Measurements from ENCODE around the gene IL17REL.

The IL17REL gene

DNA sequence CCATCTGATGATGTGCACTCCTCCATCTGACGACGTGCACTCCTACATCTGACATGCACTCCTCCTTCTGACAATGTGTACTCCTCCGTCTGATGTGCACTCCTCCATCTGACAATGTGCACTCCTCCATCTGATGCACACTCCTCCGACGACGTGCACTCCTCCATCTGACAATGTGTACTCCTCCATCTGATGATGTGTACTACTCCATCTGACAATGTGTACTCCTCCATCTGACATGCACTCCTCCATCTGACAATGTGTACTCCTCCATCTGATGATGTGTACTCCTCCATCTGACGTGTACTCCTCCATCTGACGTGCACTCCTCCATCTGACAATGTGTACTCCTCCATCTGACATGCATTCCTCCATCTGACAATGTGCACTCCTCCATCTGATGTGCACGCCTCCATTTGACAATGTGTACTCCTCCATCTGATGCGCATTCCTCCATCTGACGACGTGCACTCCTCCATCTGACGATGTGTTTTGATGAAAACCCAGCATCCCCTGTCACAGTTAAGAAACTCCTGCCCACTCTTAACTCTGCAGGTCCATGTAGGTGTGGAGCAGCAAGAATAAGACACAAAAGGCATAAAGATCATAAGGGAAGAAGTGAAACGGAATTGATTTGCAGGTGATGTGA is 9.7 kb upstream of the IL17REL start:
- DNase-seq (ENCODE audit: low read depth): no peak

DNA sequence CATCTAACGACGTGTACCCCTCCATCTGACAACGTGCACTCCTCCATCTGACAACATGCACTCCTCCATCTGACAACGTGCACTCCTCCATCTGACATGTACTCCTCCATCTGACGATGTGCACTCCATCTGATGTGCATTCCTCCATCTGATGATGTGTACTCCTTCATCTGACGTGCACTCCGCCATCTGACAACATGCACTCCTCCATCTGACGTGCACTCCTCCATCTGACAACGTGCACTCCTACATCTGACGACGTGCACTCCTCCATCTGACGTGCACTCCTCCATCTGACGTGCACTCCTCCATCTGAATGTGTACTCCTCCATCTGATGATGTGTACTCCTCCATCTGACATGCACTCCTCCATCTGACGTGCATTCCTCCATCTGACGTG is 8.0 kb upstream of the IL17REL start:
- no peak for DNase-seq (ENCODE audit: low read depth)

DNA sequence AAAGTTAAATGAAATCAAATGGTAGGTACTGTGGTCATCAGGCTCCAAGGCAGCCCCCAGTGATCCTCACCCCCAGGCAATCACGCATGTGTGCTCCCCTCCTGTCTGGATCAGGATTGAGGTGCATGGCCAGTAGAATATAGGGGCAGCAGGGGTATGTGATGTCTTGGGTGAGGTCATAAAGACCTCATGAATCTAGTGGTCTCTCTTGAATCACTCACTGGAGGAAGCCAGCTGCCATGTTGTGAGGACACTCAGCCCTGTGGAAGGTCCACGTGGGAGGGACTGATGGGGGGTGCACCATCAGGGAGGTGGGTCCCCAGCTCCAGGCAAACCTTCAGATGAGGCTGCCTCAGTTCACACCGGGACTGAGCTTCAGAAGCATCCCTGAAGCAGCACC is 6.8 kb upstream of the IL17REL start:
- DNase-seq (ENCODE audit: low read depth): no peak

DNA sequence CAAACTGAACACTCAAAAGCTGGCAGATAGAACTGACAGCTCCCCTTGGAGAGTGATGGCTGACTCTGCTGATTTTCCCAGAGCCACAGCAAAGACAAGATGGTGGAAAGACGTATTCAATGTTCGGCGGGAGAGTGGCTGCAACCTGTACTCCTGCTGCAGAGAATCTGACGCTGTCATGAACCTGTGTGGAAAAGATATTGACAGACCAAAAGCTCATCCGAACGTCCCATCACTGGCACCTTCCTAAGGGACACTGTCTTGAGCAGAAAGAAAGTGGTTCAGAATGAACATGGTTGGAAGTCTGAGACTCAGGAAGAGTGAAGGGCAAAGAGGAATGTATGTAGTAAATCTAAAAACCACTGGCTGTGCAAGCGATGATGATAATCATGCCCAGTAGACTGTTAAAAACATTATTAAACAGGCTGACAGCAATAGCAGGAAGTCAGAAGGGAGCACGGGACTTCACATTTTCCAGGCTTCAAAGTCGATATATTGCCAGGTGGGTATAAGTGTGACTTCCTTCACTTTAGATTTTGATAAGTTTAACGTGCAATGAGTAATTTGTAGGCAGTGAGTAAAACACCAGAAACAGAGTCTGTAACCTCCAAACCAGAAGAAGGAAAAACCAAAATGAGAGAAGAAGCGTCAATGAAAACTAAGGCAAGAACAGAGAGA is 6.2 kb upstream of the IL17REL start:
- no peak for DNase-seq (ENCODE audit: low read depth)

DNA sequence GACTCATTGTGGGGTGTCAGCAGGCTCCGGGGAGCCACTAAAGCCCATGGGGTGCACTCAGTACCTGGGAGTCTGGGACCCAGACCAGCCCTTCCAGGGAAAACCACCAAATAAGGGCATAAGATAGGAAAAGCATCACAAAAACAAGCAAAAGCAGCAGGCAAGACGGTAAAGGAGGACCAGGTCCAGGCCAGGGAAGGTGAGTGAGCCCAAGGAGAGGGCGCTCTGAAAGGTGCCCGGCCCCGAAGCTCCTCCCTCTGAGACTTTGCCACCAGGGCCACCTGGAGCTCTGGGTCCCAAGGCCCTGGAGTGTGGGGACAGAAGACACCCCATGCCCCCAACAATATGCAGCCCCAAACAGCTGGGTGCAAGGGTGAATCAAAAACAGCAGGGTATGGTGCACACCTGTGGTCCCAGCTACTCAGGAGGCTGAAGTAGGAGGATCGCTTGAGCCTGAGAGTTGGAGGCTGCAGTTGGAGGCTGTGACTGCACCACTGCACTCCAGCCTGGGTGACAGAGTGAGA is 5.2 kb upstream of the IL17REL start:
- no peak for DNase-seq (ENCODE audit: low read depth)

DNA sequence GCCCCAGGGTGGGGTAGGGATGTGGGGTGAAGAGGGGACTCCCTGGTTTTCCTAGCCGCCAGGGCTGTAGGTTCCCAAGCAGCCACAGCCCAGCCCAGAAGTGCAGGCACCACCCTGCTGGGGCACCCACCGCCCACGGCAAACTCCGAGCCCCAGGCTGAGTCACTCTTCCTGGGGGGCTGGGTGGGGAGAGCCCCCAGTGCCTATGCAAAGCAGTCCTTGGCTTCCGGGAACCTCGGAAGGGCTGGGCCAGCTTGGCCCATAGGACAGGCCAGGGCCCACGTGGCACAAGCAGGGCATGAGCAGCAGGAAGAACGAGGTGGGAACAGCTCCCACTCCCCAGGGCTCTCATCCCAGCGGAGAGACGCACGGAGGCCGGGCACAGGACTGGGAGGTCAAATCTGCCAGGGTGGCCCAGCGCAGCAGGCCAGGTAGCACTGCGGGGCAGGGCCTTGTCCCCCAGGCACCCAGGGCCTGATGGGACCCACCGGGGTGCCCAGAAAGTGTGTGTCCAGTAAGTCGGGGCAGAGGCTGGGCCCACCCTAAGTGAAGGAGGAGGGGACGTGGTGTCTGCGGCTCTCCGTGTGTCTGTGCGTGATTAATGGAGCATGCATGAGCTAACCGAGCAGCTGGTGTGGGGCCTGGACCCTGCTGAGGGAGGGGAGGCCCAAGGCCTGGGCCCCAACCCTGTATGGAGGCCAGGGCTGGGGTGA is 4.6 kb upstream of the IL17REL start:
- DNase-seq (ENCODE audit: low read depth): no peak

DNA sequence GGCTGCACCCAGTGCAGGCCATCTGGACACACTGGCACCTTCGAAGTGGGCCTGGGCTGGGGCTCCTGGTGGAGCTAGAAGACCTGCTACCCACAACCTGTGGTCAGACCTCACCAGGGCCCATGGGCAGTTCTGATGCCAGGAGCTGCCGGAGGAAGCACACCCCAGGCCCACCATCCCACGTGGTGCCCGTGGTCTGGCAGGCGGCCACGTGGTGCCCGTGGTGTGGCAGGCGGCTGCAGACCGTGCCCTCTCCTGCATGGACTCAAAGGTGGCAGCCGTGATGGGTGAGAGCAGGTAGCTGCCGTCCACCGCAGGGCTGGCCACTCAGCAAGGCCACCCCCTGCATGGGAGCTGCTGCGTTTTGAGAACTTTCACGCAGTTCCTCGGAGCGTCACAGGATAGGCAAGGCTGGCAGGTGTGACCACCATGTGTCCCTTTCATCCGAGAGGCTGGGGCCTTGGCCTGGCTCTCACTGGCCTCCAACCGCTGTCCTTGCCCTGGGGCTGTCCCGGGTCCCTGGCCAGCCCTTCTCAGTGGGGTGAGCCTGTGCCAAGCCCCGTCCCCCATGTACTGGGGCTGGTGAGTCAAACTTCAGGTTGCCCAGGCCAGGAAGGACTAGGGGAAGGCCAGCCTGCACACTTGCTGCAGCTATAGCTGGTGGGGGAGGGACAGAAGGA is 3.9 kb upstream of the IL17REL start:
- no peak for DNase-seq (ENCODE audit: low read depth)

DNA sequence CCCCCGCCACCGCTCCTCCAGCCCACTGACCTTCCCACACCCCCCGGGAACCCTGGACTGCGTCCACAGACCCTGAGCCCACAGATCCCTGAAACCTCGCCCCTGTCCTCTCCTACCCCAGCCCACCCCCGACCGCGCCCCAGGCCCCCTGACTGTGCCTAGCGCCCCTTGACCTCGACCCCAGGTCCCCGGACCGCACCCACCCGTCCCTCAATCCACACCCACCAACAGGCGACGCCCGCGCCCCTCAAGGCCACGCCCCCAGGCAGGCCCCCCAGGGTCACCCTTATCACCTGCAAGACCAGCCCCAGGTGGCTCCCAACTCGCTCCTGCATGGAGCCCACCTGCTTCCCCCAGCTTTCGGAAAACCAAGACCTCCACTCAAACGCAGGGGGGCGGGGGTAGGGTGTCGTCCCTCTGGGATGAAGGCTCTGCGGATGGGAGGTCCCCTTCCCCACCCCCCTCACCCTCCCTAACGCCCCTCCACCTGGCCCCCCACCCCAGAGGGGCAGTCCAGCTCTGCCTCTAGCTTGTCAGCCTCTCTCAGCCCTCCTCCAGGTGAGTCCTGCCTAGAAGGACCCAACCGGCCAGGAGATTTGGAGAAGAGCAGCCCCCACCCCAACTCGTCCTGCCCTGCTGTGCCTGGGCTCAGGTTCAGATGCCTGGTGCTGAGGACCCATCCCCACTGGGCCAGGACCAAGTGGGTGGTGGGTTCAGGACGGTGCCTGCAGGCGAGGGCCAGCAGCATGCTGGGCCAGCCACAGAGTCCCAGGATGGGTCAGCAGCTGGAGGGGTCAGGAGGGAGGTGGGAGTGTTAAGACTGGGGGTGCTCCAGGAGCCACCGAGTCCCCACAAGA is 3.1 kb upstream of the IL17REL start:
- DNase-seq (ENCODE audit: low read depth): no peak

DNA sequence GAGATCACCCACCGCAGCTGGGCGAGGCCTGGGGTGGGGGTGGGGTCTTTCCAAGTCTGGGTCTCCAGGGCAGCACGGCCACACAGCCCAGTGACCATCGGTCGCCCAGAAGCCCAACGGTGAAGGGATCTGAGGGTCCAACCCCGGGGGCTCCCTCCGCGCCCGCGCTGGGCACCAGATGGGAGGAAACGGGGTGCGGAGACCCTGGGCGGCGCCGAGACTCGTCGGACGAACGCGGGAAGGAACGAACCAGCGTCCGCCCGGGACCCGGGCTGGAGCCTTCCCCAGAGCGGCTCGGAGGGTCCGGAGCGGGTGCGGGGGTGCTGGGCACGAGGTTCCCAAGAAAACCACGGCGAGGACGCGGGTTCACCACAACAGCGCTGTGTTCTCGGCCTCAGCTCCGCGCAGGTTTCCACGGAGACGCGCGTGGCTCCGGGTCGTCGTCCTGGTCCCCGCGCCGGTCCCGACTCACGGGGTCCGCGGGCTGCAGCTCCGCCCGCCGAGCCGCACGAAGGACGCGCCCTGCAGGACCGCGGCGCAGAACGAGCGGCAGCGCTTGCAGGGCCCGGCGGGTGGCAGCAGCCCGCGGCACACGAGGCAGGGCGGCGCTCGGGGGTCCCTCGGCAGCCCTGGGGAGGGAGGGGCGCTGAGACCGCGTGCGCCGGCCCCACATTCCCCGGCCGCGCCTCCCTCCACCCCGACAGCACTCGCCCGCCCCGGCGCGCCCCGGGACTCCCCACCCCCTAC is 2.3 kb upstream of the IL17REL start:
- DNase-seq (ENCODE audit: low read depth): no peak

DNA sequence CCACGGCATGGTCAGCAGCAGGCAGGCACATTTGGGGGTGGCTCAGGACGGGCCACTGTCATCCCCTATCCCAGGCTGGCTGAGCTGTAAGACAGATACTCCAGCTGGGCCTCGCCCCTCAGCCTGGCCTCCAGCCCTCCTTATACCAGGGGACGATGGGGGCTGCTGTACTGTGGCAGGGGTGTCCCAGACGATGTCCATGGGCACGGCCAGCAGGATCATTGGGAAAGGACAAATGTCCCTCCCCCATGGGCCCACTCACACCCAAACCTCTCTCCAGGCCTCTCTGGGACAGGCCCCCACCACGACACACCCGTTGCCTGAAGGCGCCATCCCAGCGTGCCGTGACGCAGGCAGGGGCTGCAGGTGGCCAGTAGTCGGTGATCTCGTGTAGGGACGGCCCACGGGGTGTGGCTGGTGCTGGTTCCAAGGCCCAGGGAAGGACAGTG is 1.5 kb upstream of the IL17REL start:
- DNase-seq (ENCODE audit: low read depth): no peak

DNA sequence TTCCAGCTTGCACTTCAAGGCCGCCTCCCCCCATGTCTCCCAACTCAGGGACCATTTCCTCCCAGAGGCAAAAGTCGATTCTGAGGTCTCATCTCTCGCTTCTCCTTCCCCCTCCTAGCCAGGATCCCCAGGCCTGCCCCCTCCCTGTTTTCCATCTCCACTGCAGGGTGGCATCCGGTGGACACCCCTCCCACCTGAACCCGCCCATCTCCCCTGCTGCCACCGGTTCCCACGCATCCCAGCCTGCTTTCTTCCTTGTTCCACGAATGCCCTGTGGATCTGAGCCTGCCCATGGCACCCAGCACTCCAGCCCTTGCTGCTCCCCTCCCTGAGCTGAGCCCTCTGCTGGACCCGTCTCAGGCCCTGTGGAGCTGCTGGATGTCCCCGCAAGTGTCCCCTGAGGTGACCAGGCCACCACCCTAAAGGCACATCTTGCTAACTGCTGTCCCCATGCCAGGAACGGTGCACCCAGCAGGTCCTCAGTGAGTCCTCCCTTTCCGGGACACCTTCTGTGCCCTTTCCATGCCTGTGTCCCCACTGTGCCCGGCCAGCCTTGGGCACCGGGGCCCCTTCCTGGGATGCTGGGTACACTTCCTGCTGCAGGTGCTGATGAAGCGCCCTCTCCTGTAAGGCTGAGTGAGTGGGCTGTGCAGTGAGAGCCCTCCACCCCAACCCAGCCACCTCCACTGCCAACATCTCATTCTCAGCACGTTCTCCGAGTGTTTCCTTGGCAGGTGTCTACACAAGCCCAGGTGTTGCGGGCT is 936 bp downstream of the IL17REL start:
- DNase-seq (ENCODE audit: low read depth): no peak

DNA sequence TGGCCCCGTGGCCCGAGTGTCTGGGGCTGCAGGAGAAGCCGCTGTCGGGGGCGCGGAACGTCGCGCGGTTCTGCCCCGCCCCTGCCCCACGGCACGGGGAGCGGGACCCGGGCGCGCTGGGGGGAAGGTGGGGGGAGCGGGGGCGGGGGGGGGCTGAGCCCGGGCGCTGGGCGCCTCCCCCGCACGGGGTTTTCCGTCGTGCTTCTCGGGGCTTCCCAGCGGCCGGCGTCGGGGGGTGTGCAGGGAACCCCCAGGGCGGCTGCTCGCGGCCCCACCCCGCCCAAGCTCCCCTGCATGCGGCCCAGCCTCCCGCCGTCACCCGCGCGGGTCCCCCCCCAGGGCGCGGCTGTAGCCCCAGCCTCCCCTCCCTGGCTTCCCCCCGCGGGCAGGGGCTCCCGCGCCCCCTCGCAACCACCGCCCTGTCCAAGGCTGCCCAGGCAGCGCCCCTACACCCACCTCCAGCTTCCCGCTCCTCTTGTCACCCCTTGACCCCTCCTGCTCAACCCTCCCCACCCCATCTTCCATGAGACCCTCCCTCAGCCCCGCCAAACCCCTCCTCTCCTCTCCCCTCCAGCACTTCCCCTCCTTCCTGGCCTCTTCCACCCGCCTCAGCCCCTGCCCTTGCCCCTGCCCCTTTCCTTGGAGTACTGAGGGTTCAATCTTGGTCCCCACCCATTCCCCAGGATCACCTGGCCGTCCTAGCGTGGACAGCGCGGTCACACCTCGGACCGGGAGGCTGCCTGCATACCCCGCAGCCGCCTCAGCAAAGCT is 1.7 kb downstream of the IL17REL start:
- DNase-seq (ENCODE audit: low read depth): no peak

DNA sequence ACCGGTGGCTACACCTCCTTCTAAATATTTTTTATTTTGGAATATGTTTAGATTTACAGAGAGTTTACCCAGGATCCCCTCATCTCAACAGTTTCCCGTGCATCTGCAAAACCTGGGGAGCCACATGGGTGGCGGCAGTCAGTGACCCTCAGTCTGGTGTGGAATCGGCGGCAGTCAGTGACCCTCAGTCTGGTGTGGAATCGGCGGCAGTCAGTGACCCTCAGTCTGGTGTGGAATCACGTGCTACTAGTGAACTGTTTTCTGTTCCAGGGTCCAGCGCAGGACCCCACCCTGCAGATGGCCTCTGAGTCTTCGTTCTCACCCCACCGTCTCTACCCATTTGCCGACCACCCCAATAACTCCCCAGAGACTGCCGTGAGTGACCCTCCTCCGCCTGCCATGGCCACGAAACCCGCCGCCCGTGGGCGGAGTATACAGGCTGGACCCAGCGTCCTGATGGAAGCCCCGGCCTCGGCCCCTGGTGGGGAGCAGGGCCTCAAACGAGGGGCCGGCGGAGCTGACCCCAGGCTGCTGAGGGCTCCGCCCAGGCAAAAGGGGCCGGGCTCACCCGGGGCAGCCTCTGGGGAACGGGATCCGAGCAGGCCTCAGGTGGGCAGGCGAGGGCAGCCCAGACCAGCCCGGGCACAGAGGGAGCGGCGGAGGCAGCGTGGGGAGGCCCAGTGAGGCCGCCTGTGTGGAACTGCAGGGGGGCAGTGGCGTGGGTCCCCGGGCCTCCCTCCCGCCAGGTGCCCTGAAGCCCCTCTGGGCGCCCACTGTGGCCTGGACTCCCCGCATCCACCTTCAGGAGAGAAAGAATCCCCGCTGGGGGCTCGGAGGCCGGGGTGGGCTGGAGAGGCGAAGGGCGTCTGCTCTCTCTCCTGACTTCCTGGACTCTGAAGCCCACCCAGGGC is 2.5 kb downstream of the IL17REL start:
- no peak for DNase-seq (ENCODE audit: low read depth)

DNA sequence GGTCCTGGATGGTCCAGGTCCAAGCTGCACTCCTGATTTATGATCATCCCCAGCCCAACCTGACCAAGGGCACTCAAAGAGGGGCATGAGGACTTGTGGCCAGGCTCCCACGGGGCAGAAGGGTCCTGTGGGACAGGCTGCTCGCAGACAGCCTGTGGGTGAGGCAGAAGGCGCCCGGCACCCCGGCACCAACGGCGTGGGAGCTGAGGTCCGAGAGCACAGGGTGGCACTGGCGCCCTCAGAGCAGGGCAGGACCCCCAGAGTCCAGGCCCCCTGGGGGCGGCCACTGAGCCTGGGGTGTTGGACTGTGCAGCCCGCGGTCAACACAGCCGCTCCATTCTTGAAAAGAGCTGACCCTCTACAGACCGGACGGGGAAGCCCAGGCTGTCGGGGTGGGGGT is 3.3 kb downstream of the IL17REL start:
- DNase-seq (ENCODE audit: low read depth): no peak

DNA sequence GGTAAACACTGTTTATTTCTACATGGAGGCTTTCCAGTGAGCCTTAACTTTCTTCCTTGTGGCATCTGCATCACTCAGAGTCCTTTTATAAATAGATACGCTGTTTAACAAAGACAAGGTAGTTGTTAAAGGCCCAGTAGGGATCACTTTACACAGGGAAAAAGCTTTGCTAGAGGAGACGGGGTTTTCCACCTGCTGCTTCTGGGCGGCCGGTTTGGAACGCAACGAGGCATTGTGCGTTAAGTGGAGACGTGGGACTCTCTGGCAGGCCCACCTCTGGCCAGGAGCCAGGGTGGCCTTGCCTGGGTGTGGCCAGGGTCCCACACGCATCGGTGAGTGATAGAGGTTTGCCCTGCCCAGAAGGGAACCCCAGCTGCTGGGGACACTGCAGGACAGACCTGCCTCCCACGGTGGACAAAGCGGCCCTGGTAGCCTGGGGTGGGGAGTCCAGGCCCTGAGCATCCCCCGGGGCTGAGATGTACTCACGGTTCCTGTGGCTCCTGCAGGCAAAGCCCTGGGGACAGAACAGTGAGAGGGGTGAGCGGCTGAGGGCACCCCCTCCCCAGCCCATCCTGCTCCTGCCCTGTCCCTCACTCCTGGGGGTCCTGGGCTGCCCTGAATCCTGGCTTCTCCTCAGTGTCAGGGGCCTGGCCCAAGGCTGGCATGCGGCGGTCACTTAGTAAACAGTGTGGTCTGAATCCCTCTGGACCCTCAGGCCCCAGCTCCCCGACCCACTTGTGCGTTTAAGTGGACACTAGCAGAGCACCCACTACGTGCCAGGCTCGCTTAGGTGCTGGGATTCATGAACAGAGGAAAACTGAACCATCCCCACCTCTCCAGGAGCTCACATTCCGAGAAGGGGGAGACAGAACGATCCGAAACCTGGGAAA is 4.2 kb downstream of the IL17REL start:
- DNase-seq (ENCODE audit: low read depth): no peak

DNA sequence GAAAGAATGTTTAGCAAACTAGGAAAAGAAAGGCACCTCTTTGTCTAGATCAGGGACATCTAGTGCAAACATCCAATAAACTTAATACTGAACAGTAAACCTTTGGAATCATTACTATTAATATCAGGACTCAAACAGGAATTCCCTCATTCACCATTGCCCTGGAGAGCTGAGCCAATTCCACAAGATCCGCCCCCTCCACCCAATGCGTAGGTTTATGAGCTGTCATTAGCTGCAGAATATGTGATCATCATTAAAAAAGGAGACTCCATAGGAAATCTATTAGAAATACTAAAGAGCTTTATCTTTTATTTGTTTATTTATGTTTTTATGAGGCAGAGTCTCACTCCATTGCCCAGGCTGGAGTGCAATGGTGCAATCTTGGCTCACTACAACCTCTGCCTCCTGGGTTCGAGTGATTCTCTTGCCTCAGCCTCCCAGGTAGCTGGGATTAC is 5.5 kb downstream of the IL17REL start:
- DNase-seq (ENCODE audit: low read depth): no peak

DNA sequence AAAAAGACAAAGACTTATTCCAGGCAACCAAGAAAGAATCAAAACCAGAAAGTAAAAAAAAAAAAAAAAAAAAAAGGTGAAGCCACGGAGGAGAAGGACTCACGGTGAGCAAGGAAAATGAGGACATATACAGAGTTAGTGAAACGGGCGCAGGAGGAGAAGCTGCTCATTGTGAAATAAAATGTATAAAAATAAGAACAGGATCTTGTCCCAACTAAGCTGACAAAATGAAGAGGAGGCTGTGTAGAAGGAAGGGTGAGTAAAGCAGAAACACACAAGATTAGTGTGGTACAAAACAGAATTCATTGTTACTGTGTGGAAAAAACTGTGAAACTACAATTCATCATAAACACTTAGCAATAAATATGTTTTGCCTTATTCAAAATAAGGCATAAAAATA is 7.6 kb downstream of the IL17REL start:
- no peak for DNase-seq (ENCODE audit: low read depth)
